WI38 (cell line): ENCODE measurements around the gene POGK.
"Not testable (repeated sequence)": the region's sequence is repeated elsewhere in the genome, so short reads cannot be mapped to it uniquely, and the experiment has no call there.

Source experiments
- H3K4me3 ChIP-seq: 2 replicates; pipeline ENCODE4 v1.5.1; 2011; ENCODE audit warnings: low read depth, mild to moderate bottlenecking, control low read depth, low read length
- CTCF ChIP-seq: IDR thresholded peaks from 2 replicates; pipeline ENCODE4 v1.5.1; 2012; ENCODE audit warnings: low read depth, mild to moderate bottlenecking, control low read depth, low read length

Gene POGK

GRCh38 chr1:166819974-166820373 lies 19.3 kb upstream of the POGK start:
- no peak for TF ChIP-seq CTCF
- no peak overlapping the region for H3K4me3 ChIP-seq

- no peak overlapping the region for H3K4me3 ChIP-seq
- peak; percentile 51 for TF ChIP-seq CTCF
Observed at GRCh38 chr1:166822385-166822784, 16.9 kb upstream of the POGK start.

GRCh38 chr1:166827426-166827825 lies 11.8 kb upstream of the POGK start:
- no peak overlapping the region for H3K4me3 ChIP-seq
- TF ChIP-seq CTCF: no peak

GRCh38 chr1:166829762-166830161 lies 9.5 kb upstream of the POGK start:
- not testable (repeated sequence) for H3K4me3 ChIP-seq

GRCh38 chr1:166836733-166837132 lies 2.5 kb upstream of the POGK start:
- no peak for TF ChIP-seq CTCF
- no peak overlapping the region for H3K4me3 ChIP-seq

GRCh38 chr1:166839600-166840308 lies 479 bp downstream of the POGK start:
- no peak for TF ChIP-seq CTCF

GRCh38 chr1:166840309-166841274 lies 1.3 kb downstream of the POGK start:
- TF ChIP-seq CTCF: no peak

More at GRCh38 chr1:166839600-166840308, 479 bp downstream of the POGK start:
- H3K4me3 ChIP-seq: peak overlapping the region; percentile 72

More at GRCh38 chr1:166840309-166841274, 1.3 kb downstream of the POGK start:
- peak overlapping the region; percentile 72 for H3K4me3 ChIP-seq
